ENCODE data around the gene NOS1. TPM values are rescaled to one million over a fixed set of nuclear protein-coding genes. Genes with fewer than 3 reads are reported as not detected.

NOS1 gene
- total RNA-seq, 4 donors from 2014 or later: 0.13 to 2.8 (median 0.73) TPM; not detected in 1

DNA sequence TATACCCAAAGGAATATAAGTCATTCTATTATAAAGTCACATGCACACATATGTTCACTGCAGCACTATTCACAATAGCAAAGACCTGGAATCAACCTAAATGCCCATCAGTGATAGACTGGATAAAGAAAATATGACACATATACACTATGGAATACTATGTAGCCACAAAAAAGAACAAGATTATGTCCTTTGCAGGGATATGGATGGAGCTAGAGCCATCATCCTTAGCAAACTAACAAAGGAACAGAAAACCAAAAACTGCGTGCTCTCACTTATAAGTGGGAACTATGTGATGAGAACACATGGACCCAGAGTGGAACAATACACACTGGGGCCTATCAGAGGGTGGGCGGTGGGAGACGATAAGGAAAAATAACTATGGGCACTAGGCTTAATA is 192.4 kb downstream of the NOS1 start:
- intact Hi-C loops (cut with DNase I): no loop called here
- Histone ChIP-seq H3K27me3 (no peaks in the 10 kb centered on the region), H3K4me1 (no peaks in the 10 kb centered on the region), H3K36me3 (peaks cover 71 to 74% of the 10 kb centered on the region in 2 donors), H3K9me3 (no peaks in the 10 kb centered on the region), H3K27ac (no peak overlapping the region), H3K4me3 (replicated peaks in 1 of 3) (no peak overlapping the region)
- TF ChIP-seq POLR2A (IDR thresholded peaks at IDR 0.05): no peak
- TF ChIP-seq, protein P1, sequence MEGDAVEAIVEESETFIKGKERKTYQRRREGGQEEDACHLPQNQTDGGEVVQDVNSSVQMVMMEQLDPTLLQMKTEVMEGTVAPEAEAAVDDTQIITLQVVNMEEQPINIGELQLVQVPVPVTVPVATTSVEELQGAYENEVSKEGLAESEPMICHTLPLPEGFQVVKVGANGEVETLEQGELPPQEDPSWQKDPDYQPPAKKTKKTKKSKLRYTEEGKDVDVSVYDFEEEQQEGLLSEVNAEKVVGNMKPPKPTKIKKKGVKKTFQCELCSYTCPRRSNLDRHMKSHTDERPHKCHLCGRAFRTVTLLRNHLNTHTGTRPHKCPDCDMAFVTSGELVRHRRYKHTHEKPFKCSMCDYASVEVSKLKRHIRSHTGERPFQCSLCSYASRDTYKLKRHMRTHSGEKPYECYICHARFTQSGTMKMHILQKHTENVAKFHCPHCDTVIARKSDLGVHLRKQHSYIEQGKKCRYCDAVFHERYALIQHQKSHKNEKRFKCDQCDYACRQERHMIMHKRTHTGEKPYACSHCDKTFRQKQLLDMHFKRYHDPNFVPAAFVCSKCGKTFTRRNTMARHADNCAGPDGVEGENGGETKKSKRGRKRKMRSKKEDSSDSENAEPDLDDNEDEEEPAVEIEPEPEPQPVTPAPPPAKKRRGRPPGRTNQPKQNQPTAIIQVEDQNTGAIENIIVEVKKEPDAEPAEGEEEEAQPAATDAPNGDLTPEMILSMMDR (IDR thresholded peaks at IDR 0.05): no peak
- no peak for DNase-seq
- WGBS, 2 donors: 79 to 96% methylated on average over 3 of the region's 3 CpGs

DNA sequence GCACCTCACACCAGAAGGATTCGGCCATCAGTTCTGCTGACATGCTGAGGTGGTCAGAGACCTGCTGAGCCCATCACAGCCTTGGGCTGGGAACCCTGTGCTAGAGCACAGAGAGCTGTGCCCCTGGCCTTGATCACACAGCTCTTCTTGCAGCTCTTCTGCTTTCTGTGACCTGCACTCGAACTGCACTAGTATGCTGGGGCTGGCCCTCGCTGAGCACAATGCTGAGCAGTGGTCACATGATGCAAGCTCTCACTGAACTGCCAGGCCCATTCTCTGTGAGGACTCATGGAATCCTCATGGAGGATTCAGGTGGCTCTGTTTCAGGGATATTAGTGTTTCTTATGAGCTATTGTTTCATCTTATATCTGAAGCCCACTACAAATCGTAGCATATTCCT is 193.7 kb downstream of the NOS1 start:
- Histone ChIP-seq H3K27ac (no peak overlapping the region), H3K4me3 (replicated peaks in 1 of 3) (no peak overlapping the region), H3K27me3 (no peaks in the 10 kb centered on the region), H3K36me3 (peaks cover 73 to 74% of the 10 kb centered on the region in 2 donors), H3K9me3 (no peaks in the 10 kb centered on the region), H3K4me1 (no peaks in the 10 kb centered on the region)
- no peak for DNase-seq
- 90 to 97% methylated on average over 3 to 4 of the region's 4 CpGs for WGBS, 2 donors
- intact Hi-C loops (cut with DNase I): no loop called here
- no peak for TF ChIP-seq POLR2A (IDR thresholded peaks at IDR 0.05)
- TF ChIP-seq, protein P1 (IDR thresholded peaks at IDR 0.05): no peak

DNA sequence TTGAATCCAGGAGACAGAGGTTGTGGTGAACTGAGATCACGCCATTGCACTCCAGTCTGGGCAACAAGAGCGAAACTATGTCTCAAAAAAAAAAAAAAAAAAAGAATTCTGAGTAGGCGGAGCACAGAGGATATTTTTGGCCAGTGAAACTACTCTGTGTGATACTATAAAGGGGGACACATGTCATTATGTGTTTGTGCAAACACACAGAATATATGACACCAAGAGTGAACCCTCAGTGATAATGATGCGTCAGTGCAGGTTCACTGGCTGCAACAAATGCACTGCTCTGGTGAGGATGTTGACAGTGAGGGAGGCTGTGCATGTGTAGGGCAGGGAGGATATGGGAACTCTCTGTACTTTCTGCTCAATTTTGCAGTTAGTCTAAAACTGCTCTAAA is 195.3 kb downstream of the NOS1 start:
- DNase-seq: no peak
- no peak for TF ChIP-seq POLR2A (IDR thresholded peaks at IDR 0.05)
- intact Hi-C loops (cut with DNase I): no loop called here
- H3K27ac ChIP-seq: no peak overlapping the region
- H3K27me3 ChIP-seq: no peaks in the 10 kb centered on the region
- H3K4me3 ChIP-seq (replicated peaks in 1 of 3): no peak overlapping the region
- H3K36me3 ChIP-seq: peaks cover 75 to 78% of the 10 kb centered on the region in 2 donors
- no peaks in the 10 kb centered on the region for H3K4me1 ChIP-seq
- WGBS, 2 donors: 93 to 100% methylated on average over 4 of the region's 4 CpGs
- no peaks in the 10 kb centered on the region for H3K9me3 ChIP-seq

DNA sequence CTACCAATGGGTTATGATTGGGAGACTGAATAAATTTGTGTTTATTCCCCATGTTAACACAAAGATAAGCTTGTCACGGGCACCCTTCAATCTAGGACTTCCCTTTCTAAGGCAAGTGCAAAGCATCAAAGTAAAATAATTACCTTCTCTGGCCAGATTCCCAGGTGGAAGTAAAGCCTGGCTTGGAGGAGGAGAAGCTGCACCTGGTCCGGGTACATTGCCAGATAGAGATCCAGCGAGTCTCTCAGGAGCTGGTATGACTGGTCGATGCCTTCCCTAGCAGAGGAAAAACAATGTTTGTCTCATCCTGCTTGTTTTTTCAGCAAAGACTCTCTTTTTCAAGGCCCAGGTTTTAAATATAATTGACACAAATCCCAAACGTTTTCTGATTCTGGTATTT is 196.1 kb downstream of the NOS1 start:
- H3K4me1 ChIP-seq: no peaks in the 10 kb centered on the region
- no peaks in the 10 kb centered on the region for H3K9me3 ChIP-seq
- no peak overlapping the region for H3K27ac ChIP-seq
- H3K36me3 ChIP-seq: peaks cover 72 to 77% of the 10 kb centered on the region in 2 donors
- no peak overlapping the region for H3K4me3 ChIP-seq (replicated peaks in 1 of 3)
- H3K27me3 ChIP-seq: no peaks in the 10 kb centered on the region
- no peak for TF ChIP-seq POLR2A (IDR thresholded peaks at IDR 0.05)
- TF ChIP-seq, protein P1 (IDR thresholded peaks at IDR 0.05): no peak
- WGBS, 2 donors: 83 to 88% methylated on average over 5 of the region's 5 CpGs
- intact Hi-C loops (cut with DNase I): no loop called here
- DNase-seq: no peak

DNA sequence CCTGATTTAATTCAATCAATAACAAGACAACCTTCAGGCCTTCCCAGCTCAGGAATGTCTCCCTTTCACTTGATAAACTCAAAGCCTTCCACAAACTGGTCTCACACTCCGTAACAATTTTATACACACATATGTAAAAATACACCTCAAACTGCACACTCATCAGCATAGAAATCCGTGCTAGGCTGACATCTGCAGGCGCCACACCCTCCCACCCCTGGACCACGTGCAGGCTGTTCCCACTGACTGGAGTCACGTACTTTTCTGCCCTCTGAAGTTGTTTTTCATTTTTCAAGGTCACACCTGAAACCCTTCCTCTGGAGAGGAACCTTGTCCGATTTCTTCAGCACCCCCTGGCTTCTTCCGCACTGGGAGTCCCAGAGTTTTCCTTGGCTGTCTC is 198.8 kb downstream of the NOS1 start:
- TF ChIP-seq, protein P1 (IDR thresholded peaks at IDR 0.05): no peak
- TF ChIP-seq POLR2A (IDR thresholded peaks at IDR 0.05): no peak
- no peak for DNase-seq
- Histone ChIP-seq H3K4me3 (replicated peaks in 1 of 3) (no peak overlapping the region), H3K27me3 (no peaks in the 10 kb centered on the region), H3K4me1 (no peaks in the 10 kb centered on the region), H3K9me3 (no peaks in the 10 kb centered on the region), H3K36me3 (peaks cover 84 to 88% of the 10 kb centered on the region in 2 donors), H3K27ac (no peak overlapping the region)
- intact Hi-C loops (cut with DNase I): no loop called here
- 85 to 88% methylated on average over 7 of the region's 7 CpGs for WGBS, 2 donors

DNA sequence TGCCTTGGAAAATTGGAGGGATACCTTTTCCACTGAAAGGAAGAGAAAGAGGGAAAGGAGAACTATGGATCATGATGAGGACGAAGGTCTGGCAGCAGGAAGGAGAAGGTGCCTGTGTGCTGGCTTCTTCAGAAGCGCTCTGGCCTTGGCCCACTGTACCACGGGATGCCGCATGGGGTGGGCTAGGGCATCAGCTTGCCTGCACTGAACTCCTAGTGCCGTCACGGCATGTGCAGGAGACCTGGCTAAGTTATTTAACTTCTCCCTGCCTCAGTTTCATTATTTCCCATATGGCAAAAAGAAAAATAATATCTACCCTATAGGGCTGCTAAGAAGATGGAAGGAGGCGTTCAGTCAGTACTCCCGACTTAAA is 199.3 kb downstream of the NOS1 start:
- H3K36me3 ChIP-seq: peaks cover 87 to 89% of the 10 kb centered on the region in 2 donors
- intact Hi-C loops (cut with DNase I): no loop called here
- H3K4me3 ChIP-seq (replicated peaks in 1 of 3): no peak overlapping the region
- no peak overlapping the region for H3K27ac ChIP-seq
- 93 to 97% methylated on average over 8 of the region's 8 CpGs for WGBS, 2 donors
- H3K27me3 ChIP-seq: no peaks in the 10 kb centered on the region
- no peaks in the 10 kb centered on the region for H3K4me1 ChIP-seq
- no peak for TF ChIP-seq POLR2A (IDR thresholded peaks at IDR 0.05)
- TF ChIP-seq, protein P1 (IDR thresholded peaks at IDR 0.05): no peak
- no peaks in the 10 kb centered on the region for H3K9me3 ChIP-seq
- DNase-seq: no peak

Data from thyroid gland (tissue), 4 donors.